Measurements from ENCODE around the gene SLC47A2. TPM values are rescaled to one million over a fixed set of nuclear protein-coding genes. Genes with fewer than 3 reads are reported as not detected.

The SLC47A2 gene
- total RNA-seq, 6 donors from 2014 or later = 0.09 TPM; not detected in 5

DNA sequence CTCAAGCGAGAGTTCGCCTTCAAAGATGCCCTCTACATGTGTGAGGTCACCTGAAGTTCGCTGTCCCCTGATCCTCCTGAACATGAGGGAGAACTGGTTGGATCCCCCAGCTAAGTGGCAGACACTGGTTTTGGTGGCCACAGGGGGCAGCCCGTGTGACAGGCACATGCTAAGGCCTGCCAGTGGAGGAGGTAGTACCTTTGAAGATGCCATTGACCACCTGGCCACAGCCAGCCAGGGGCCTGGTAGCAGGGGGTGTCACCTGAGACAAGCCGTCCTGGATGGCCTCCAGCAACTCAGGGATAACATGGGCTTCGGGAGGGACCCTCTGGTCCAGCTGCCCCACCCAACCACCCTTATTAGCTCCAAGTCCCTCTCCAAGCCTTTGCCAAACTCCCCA lies 39.0 kb upstream of the SLC47A2 start:
- ATAC-seq (ENCODE audit: low FRiP score in 2 of 2) (no peak), DNase-seq (no peak)
- H3K27ac ChIP-seq = no peak overlapping the region

DNA sequence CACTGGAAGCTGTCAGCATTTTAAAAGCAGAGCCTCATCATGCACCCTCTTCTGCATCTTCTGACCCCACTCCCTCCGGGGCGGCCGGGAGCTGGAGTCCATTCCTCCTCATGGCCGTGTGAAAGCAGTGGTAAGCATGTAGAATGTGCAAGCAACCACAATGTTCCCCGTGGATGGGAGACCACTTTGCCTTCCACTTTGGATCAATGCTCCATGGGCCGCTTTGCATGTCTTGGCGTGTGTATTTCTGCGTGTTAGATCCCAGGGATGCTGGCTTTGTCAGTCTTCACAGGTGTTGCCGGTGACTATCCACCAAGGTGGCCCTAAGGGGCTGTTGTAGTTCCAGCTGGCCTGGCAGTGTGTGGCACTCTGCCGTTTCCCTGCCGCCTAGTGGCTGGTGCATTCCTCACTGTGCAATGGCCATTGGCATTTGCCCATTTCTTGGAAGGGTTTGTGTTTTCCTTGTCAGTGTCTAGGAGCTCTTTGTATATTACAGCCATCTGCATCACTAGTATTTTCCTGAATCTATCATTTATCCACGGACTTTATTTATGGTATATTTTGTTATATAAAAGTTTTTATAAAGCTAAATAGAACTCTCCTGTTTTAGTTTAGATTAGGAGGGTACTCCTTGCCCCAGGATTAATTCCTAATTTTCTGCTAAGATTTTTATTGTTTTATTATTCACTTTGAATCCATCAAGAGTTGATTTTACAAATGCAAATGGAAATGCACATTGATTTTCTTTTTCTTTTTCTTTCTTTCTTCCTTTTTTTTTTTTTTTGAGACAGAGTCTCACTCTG lies 37.5 kb upstream of the SLC47A2 start:
- no peak overlapping the region for H3K4me3 ChIP-seq

More for the DNA sequence above, 39.0 kb upstream of the SLC47A2 start:
- Histone ChIP-seq H3K36me3 (no peaks in the 10 kb centered on the region), H3K4me1 (peaks cover 0 to 19% (median 12%) of the 10 kb centered on the region in 4 donors), H3K27me3 (no peaks in the 10 kb centered on the region), H3K9me3 (no peaks in the 10 kb centered on the region), H3K4me3 (no peak overlapping the region)
- 87 to 91% methylated on average over 4 to 5 of the region's 6 CpGs for WGBS, 2 donors
- TF ChIP-seq POLR2A (IDR thresholded peaks at IDR 0.05) (no peak), POLR2AphosphoS5 (IDR thresholded peaks at IDR 0.05) (no peak), EP300 (IDR thresholded peaks at IDR 0.05) (no peak)
- TF ChIP-seq, protein P1, sequence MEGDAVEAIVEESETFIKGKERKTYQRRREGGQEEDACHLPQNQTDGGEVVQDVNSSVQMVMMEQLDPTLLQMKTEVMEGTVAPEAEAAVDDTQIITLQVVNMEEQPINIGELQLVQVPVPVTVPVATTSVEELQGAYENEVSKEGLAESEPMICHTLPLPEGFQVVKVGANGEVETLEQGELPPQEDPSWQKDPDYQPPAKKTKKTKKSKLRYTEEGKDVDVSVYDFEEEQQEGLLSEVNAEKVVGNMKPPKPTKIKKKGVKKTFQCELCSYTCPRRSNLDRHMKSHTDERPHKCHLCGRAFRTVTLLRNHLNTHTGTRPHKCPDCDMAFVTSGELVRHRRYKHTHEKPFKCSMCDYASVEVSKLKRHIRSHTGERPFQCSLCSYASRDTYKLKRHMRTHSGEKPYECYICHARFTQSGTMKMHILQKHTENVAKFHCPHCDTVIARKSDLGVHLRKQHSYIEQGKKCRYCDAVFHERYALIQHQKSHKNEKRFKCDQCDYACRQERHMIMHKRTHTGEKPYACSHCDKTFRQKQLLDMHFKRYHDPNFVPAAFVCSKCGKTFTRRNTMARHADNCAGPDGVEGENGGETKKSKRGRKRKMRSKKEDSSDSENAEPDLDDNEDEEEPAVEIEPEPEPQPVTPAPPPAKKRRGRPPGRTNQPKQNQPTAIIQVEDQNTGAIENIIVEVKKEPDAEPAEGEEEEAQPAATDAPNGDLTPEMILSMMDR (IDR thresholded peaks at IDR 0.05) = no peak

DNA sequence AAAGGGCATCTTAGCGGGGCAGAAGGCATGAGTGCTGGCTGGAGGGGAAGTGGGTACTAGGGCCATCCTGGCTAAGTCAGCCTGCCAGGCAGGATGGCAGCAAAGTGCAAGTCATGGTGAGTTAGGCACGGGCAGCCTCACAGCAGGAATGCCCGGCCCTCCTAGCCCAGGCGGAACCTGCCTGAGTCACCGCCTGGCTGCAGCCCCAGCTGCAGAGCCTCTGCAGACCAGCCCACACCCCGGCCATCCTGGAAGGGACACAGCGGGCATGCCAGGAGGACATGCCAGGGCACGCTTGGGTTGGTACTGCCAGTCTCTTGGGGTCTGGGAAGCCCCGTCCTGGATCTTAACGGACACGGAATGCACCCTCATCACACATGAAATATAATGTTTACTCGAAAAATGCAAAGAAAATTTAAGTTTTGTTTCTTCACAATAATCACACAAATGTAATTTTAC lies 36.7 kb upstream of the SLC47A2 start:
- Histone ChIP-seq H3K36me3 (no peaks in the 10 kb centered on the region), H3K4me1 (peaks cover 0 to 22% (median 14%) of the 10 kb centered on the region in 4 donors), H3K27me3 (no peaks in the 10 kb centered on the region), H3K4me3 (no peak overlapping the region), H3K9me3 (no peaks in the 10 kb centered on the region), H3K27ac (peak overlapping the region; percentile 67 to 79 (median 70))
- peak in 1 of 4 donors; percentile 86 for TF ChIP-seq EP300 (IDR thresholded peaks at IDR 0.05)
- peak in 1 of 4 donors; percentile 47 for TF ChIP-seq POLR2A (IDR thresholded peaks at IDR 0.05)
- TF ChIP-seq, protein P1 (IDR thresholded peaks at IDR 0.05) = no peak
- TF ChIP-seq POLR2AphosphoS5 (IDR thresholded peaks at IDR 0.05) = peak; percentile 51 to 72
- peak in 1 of 2 donors; percentile 95 for DNase-seq
- peak; percentile 83 to 84 for ATAC-seq (ENCODE audit: low FRiP score in 2 of 2)
- WGBS, 2 donors = 44 to 48% methylated on average over 11 to 12 of the region's 12 CpGs

More for the DNA sequence above, 37.5 kb upstream of the SLC47A2 start:
- Histone ChIP-seq H3K27me3 (no peaks in the 10 kb centered on the region), H3K27ac (peak overlapping the region in 2 of 4 donors; percentile 42 to 67), H3K4me1 (peaks cover 0 to 19% (median 12%) of the 10 kb centered on the region in 4 donors), H3K9me3 (no peaks in the 10 kb centered on the region), H3K36me3 (no peaks in the 10 kb centered on the region)
- ATAC-seq (ENCODE audit: low FRiP score in 2 of 2) (peak; percentile 36 to 42), DNase-seq (peak in 1 of 2 donors; percentile 72)
- TF ChIP-seq POLR2A (IDR thresholded peaks at IDR 0.05) = no peak
- TF ChIP-seq, protein P1 (IDR thresholded peaks at IDR 0.05) = peak in 5 of 6 experiments; percentile 28 to 71 (median 63)
- 67 to 76% methylated on average over 8 to 12 of the region's 12 CpGs for WGBS, 2 donors

DNA sequence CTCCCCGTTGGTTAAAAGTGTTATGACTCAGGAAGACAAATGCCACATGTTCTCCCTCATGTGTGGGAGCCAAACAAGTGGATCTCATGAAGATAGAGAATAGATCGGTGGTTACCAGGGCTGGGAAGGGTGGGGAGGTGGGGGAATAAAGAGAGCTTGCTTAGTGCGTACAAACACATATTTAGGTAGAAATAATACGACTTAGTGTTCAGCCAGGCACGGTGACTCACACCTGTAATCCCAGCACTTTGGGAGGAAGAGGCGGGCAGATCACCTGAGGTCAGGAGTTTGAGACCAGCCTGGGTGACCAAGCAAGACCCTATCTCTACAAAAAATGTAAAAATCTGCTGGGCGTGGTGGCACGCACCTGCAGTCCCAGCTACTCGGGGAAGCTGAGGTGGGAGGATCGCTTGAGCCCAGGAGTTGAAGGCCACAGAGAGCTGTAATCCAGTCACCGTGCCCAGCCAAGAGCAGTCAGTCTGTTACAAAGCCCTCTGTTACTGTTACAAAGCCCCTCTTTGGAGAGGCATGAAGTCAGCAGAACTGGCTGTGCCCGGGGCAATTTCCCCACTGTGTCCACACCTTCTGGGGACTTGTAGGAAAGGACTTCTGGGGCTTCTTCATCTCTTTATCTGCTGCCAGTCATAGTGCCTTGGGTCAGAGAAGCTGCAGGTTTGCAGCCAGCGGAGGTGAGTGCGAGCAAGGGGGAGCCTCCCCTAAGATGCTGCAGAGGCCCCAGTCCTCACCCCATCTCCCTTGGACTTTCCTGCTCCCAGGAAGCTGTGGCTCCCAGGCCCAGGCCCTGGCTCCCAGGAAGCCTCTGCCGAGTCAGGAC lies 36.0 kb upstream of the SLC47A2 start:
- WGBS, 2 donors = 81 to 82% methylated on average over 10 to 15 of the region's 15 CpGs
- no peak for DNase-seq
- Histone ChIP-seq H3K4me3 (no peak overlapping the region), H3K27me3 (no peaks in the 10 kb centered on the region), H3K27ac (peak overlapping the region; percentile 67 to 79 (median 70)), H3K4me1 (peaks cover 0 to 28% (median 15%) of the 10 kb centered on the region in 4 donors), H3K9me3 (no peaks in the 10 kb centered on the region), H3K36me3 (no peaks in the 10 kb centered on the region)
- ATAC-seq (ENCODE audit: low FRiP score in 2 of 2) = no peak
- TF ChIP-seq POLR2A (IDR thresholded peaks at IDR 0.05) (no peak), POLR2AphosphoS5 (IDR thresholded peaks at IDR 0.05) (no peak), EP300 (IDR thresholded peaks at IDR 0.05) (no peak)
- TF ChIP-seq, protein P1 (IDR thresholded peaks at IDR 0.05) = no peak
